B cell (primary cell): ENCODE results near the gene PHLDB2. TPM values are rescaled to one million over a fixed set of nuclear protein-coding genes. Genes with fewer than 3 reads are reported as not detected.

Experiments
- ATAC-seq: fragments of 200-7000 bp; cut with Tn5 transposase; one replicate; pipeline ENCODE4 v1.10.0; 2021; ENCODE audit warnings: low read depth, mild to moderate bottlenecking, moderate number of reproducible peaks, moderate library complexity
- CTCF ChIA-PET: fragments of 350-600 bp; sonication (Branson Sonifier 250); formaldehyde crosslinking; loops from one replicate; lab custom pipeline; 2021; ENCODE audit warnings: antibody characterized with exemption, inconsistent platforms; lab: Charles Lee
- POLR2A ChIA-PET: fragments of 350-600 bp; sonication (Branson Sonifier 250); formaldehyde crosslinking; loops from one replicate; lab custom pipeline; 2021; ENCODE audit warnings: antibody characterized with exemption; lab: Charles Lee
- DNase-seq: peaks from one replicate; pipeline ENCODE4 v3.0.0; 2013
- H2AFZ ChIP-seq: 2 replicates; pipeline ENCODE4 v1.6.1; 2012; ENCODE audit warnings: mild to moderate bottlenecking, low read depth, low read length; ENCODE audit not compliant: insufficient read depth, poor library complexity, severe bottlenecking
- H3K27ac ChIP-seq, 2 donors: 1 replicate in 1 of 2; 2 replicates in 1 of 2; pipeline ENCODE4 v1.5.1; 2012 to 2013; ENCODE audit warnings: low read length in 2 of 2, mild to moderate bottlenecking in 2 of 2, moderate library complexity in 1 of 2
- H3K27me3 ChIP-seq, 4 experiments: fragments of 200-600 bp in 1 of 4; sonication (generic) in 1 of 4; replicated peaks in 1 of 4; 1 replicate in 2 of 4; 2 replicates in 2 of 4; pipeline versions ENCODE4 v1.6.1 to v1.7.0; 2013 to 2016; ENCODE audit warnings: low read length in 3 of 4, mild to moderate bottlenecking in 2 of 4, mixed read lengths in 1 of 4, moderate library complexity in 1 of 4; ENCODE audit not compliant: insufficient read depth in 4 of 4, control insufficient read depth in 3 of 4; ENCODE audit errors: control extremely low read depth in 1 of 4
- H3K36me3 ChIP-seq, 2 experiments: replicated peaks in 1 of 2; 1 replicate in 1 of 2; 2 replicates in 1 of 2; pipeline versions ENCODE4 v1.6.1 to v1.7.1; 2013; ENCODE audit warnings: low read length in 1 of 2; ENCODE audit not compliant: insufficient read depth in 2 of 2, control insufficient read depth in 1 of 2; ENCODE audit errors: control extremely low read depth in 1 of 2, extremely low read depth in 1 of 2
- H3K4me1 ChIP-seq, 2 donors: fragments of 200-600 bp in 1 of 2; sonication (generic) in 1 of 2; 1 replicate in 1 of 2; 2 replicates in 1 of 2; pipeline versions ENCODE4 v1.5.1 to v1.6.1; 2013 to 2017; ENCODE audit warnings: low read length in 2 of 2; ENCODE audit not compliant: control insufficient read depth in 2 of 2, insufficient read depth in 2 of 2
- H3K4me2 ChIP-seq: replicated peaks from 2 replicates; pipeline ENCODE3; 2012; ENCODE audit warnings: mild to moderate bottlenecking, low read depth, low read length; ENCODE audit not compliant: poor library complexity, severe bottlenecking
- H3K4me3 ChIP-seq, 5 experiments: fragments of 200-600 bp in 1 of 5; sonication (generic) in 1 of 5; 1 replicate in 3 of 5; 2 replicates in 2 of 5; pipeline versions ENCODE4 v1.5.1 to v1.7.0; 2011 to 2016; ENCODE audit warnings: low read length in 4 of 5, mild to moderate bottlenecking in 4 of 5, low read depth in 2 of 5, control low read depth in 1 of 5, moderate library complexity in 1 of 5; ENCODE audit not compliant: insufficient read depth in 1 of 5; ENCODE audit errors: control extremely low read depth in 1 of 5, extremely low read depth in 1 of 5
- H3K79me2 ChIP-seq: fragments of 200-600 bp; sonication (generic); one replicate; pipeline ENCODE4 v1.6.0; 2016; ENCODE audit warnings: low read length; ENCODE audit not compliant: control insufficient read depth, insufficient read depth
- H3K9ac ChIP-seq: fragments of 200-600 bp; sonication (generic); 2 replicates; pipeline ENCODE4 v1.6.1; 2017; ENCODE audit warnings: mild to moderate bottlenecking, low read length, moderate library complexity
- H3K9me3 ChIP-seq, 3 donors: one replicate each; pipeline versions ENCODE4 v1.6.1 to v1.7.1; 2013; ENCODE audit warnings: low read length in 2 of 3; ENCODE audit not compliant: control insufficient read depth in 2 of 3, insufficient read depth in 1 of 3; ENCODE audit errors: control extremely low read depth in 1 of 3
- H4K20me1 ChIP-seq: 2 replicates; pipeline ENCODE4 v1.6.0; 2012; ENCODE audit warnings: mild to moderate bottlenecking, low read length; ENCODE audit not compliant: insufficient read depth, control insufficient read depth, poor library complexity, severe bottlenecking
- H3K27ac Mint-ChIP-seq: one replicate; pipeline ENCODE4 v1.8.0; 2021; ENCODE audit warnings: mixed read lengths
- H3K27me3 Mint-ChIP-seq: one replicate; pipeline ENCODE4 v1.8.0; 2021; ENCODE audit warnings: mixed read lengths
- H3K4me1 Mint-ChIP-seq: one replicate; pipeline ENCODE4 v1.8.0; 2021; ENCODE audit warnings: mixed read lengths
- H3K4me3 Mint-ChIP-seq: one replicate; pipeline ENCODE4 v1.8.0; 2021; ENCODE audit warnings: mixed read lengths
- H3K9me3 Mint-ChIP-seq: one replicate; pipeline ENCODE4 v1.8.0; 2022; ENCODE audit warnings: mixed read lengths; ENCODE audit not compliant: insufficient read depth
- CTCF ChIP-seq: fragments of 200-600 bp; IDR thresholded peaks from one replicate; pipeline ENCODE4 v1.8.0; 2022; ENCODE audit warnings: antibody characterized with exemption, mild to moderate bottlenecking
- EZH2 ChIP-seq: IDR thresholded peaks from 2 replicates; pipeline ENCODE4 v1.6.1; 2012; ENCODE audit warnings: borderline replicate concordance, low read depth, mild to moderate bottlenecking, moderate library complexity, low read length; ENCODE audit not compliant: insufficient read depth, poor library complexity, severe bottlenecking
- WGBS: methylation state at CpG from one replicate; pipeline ENCODE4 v1.1.5; 2013; ENCODE audit warnings: missing lambda C conversion rate; ENCODE audit not compliant: insufficient coverage; 5-methylcytosine and 5-hydroxymethylcytosine counted together
- intact Hi-C: fragments of 100-400 bp; cut with micrococcal nuclease; formaldehyde crosslinking; loops from one replicate; pipeline ENCODE4 v1.10.0; 2022
- polyA plus RNA-seq: library from polyadenylated mRNA; depleted of rRNA; stranded (reverse); fragments of >200 nt; gene quantifications from 2 replicates; pipeline ENCODE4 v1.2.3, GENCODE V29; 2012
- total RNA-seq, 2 donors: library from RNA; stranded (reverse); fragments of 120-200 nt in 1 of 2; gene quantifications; 1 replicate in 1 of 2; 2 replicates in 1 of 2; pipeline versions ENCODE4 v1.2.3 to v1.2.4, GENCODE V29; 2013 to 2022

PHLDB2 gene
- total and polyA plus RNA-seq, 2 donors (not counting 1 experiment from before 2014, with no cell fraction given): 1.3 to 6.3 TPM

GRCh38 chr3:111936967-111937366 is 77.9 kb downstream of the PHLDB2 start:
- Mint-ChIP-seq H3K9me3 (no peaks in the 10 kb centered on the region), H3K27ac (no peak overlapping the region), H3K4me3 (no peak overlapping the region), H3K27me3 (peaks cover 5% of the 10 kb centered on the region), H3K4me1 (no peaks in the 10 kb centered on the region)
- no peak for DNase-seq
- H3K27ac ChIP-seq: no peak overlapping the region
- CTCF ChIA-PET: interaction anchor here (1.4 kb wide), 1 partner anchor 30 kb away, joined by 4 read pairs; no protein-coding TSS in a partner anchor
- no peak overlapping the region for H3K9ac ChIP-seq
- no peaks in the 10 kb centered on the region for H3K4me1 ChIP-seq
- WGBS: no CpG with 5 or more reads among the region's 1 CpG
- no peaks in the 10 kb centered on the region for H3K79me2 ChIP-seq
- no peaks in the 10 kb centered on the region for H4K20me1 ChIP-seq
- H3K4me2 ChIP-seq: no peak overlapping the region
- H2AFZ ChIP-seq: no peak overlapping the region
- H3K27me3 ChIP-seq: no peaks in the 10 kb centered on the region
- H3K4me3 ChIP-seq: no peak overlapping the region
- intact Hi-C loops: no loop called here
- H3K9me3 ChIP-seq: no peaks in the 10 kb centered on the region
- peaks cover 0 to 1% of the 10 kb centered on the region in 2 experiments for H3K36me3 ChIP-seq
- POLR2A ChIA-PET: no interaction called here
- no peak for TF ChIP-seq EZH2
- TF ChIP-seq CTCF: no peak
- ATAC-seq: no peak

- intact Hi-C loops: no loop called here
- no peaks in the 10 kb centered on the region for H3K4me1 ChIP-seq
These were observed 78.8 kb downstream of the PHLDB2 start for GRCh38 chr3:111937871-111938270.

More at GRCh38 chr3:111937871-111938270, 78.8 kb downstream of the PHLDB2 start:
- no peaks in the 10 kb centered on the region for H3K9me3 ChIP-seq
- no peaks in the 10 kb centered on the region for H3K27me3 ChIP-seq
- peaks cover 0 to 1% of the 10 kb centered on the region in 2 experiments for H3K36me3 ChIP-seq
- Mint-ChIP-seq H3K27ac (no peak overlapping the region), H3K27me3 (peaks cover 5% of the 10 kb centered on the region), H3K9me3 (no peaks in the 10 kb centered on the region), H3K4me1 (no peaks in the 10 kb centered on the region), H3K4me3 (no peak overlapping the region)
- no peak for TF ChIP-seq EZH2
- TF ChIP-seq CTCF: no peak
- H2AFZ ChIP-seq: no peak overlapping the region
- no peaks in the 10 kb centered on the region for H3K79me2 ChIP-seq
- ChIA-PET CTCF (interaction anchor here (1.4 kb wide), 1 partner anchor 29 kb away, joined by 4 read pairs; no protein-coding TSS in a partner anchor), POLR2A (no interaction called here)
- H3K9ac ChIP-seq: no peak overlapping the region
- no peaks in the 10 kb centered on the region for H4K20me1 ChIP-seq
- DNase-seq: no peak
- no peak overlapping the region for H3K4me3 ChIP-seq
- no peak overlapping the region for H3K27ac ChIP-seq
- H3K4me2 ChIP-seq: no peak overlapping the region
- ATAC-seq: no peak
